Type B pancreatic cell (in vitro differentiated cells): ENCODE measurements around the gene SOX18. TPM values are rescaled to one million over a fixed set of nuclear protein-coding genes. Genes with fewer than 3 reads are reported as not detected.
"Not testable (repeated sequence)": the region's sequence is repeated elsewhere in the genome, so short reads cannot be mapped to it uniquely, and the experiment has no call there.

Source experiments
- DNase-seq: peaks from one replicate; pipeline ENCODE4 v3.0.0; 2021; ENCODE audit warnings: mixed read lengths; ENCODE audit not compliant: unreplicated experiment; ENCODE audit errors: extremely low spot score
- H3K27ac Mint-ChIP-seq: 2 replicates; pipeline ENCODE4 v1.8.0; 2021; ENCODE audit warnings: mild to moderate bottlenecking, mixed read lengths
- H3K27me3 Mint-ChIP-seq: 2 replicates; pipeline ENCODE4 v1.8.0; 2021; ENCODE audit warnings: mixed read lengths
- H3K36me3 Mint-ChIP-seq: 2 replicates; pipeline ENCODE4 v1.8.0; 2021; ENCODE audit warnings: mixed read lengths
- H3K4me1 Mint-ChIP-seq: one replicate; pipeline ENCODE4 v1.8.0; 2021; ENCODE audit warnings: mixed read lengths; ENCODE audit not compliant: unreplicated experiment
- H3K4me3 Mint-ChIP-seq: 2 replicates; pipeline ENCODE4 v1.8.0; 2021; ENCODE audit warnings: mild to moderate bottlenecking, mixed read lengths
- H3K9me3 Mint-ChIP-seq: 2 replicates; pipeline ENCODE4 v1.8.0; 2021; ENCODE audit warnings: mixed read lengths
- CTCF ChIP-seq: fragments of 200-600 bp; sonication (generic); conservative IDR thresholded peaks from 2 replicates; pipeline ENCODE4 v1.5.0; 2021; ENCODE audit warnings: antibody characterized with exemption, mild to moderate bottlenecking
- total RNA-seq: library from RNA; stranded (reverse); gene quantifications from 2 replicates; pipeline ENCODE4 v1.2.1, GENCODE V29; 2021; ENCODE audit warnings: low replicate concordance

Gene SOX18
- total RNA-seq, 1 donor from 2014 or later, result 0.72 TPM

DNA sequence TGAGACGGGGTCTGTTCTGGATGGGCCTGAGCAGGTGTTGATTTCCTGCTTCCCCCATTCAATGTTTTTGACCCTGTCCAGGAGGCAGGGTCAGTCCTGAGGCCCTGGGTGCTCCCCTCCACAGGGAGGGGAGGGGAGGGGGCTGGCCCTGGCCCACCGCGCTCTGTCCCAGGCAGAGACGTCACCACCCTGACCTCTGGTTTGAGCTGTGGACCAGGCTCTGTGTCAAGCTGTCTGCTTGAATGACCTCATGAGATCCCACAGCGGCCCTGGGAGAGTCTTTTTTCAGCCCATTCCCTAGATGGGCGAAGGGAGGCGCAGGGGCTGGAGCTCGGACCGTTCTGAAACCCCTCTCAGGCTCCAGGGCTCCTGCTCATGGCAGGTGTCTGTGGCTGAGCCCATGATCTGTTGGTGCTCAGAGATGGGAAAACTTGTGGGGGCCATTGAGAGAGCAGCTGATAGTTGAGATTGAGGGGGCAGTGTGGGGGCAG lies 43.6 kb upstream of the SOX18 start:
- Mint-ChIP-seq H3K9me3 (no peaks in the 10 kb centered on the region), H3K4me1 (no peaks in the 10 kb centered on the region), H3K27ac (no peak overlapping the region), H3K27me3 (peaks cover 32% of the 10 kb centered on the region), H3K36me3 (no peaks in the 10 kb centered on the region), H3K4me3 (no peak overlapping the region)
- DNase-seq, result no peak
- TF ChIP-seq CTCF, result no peak

DNA sequence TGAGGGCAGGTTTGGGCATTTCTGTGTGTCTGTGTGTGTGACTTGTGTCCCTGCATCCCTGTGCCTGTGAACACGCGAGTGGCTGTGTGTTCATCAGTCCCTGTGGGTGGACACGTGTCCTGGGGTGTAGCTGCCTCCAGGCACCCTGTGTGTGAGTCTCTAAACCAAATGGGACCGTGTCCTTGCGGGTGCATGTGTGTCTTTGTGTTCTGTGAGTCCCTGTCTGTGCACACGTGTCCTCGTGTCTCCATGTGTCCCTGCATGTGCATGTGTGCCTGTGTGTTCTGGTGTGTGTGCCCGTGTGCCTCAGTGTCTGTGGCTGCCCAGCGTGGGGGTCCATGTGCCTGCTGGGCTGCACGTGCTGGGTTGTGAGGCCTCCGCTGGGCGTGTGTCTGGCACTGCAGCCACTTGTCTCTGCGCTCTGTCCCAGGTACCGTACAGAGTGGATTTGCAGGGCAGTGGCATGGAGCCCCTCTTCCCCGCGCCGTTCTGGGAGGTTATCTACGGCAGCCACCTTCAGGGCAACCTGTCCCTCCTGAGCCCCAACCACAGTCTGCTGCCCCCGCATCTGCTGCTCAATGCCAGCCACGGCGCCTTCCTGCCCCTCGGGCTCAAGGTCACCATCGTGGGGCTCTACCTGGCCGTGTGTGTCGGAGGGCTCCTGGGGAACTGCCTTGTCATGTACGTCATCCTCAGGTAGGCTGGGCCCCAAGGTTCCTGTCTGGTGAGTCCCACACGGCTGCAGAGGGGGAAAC lies 43.0 kb upstream of the SOX18 start:
- DNase-seq, result no peak
- no peak overlapping the region for H3K4me3 Mint-ChIP-seq
- H3K36me3 Mint-ChIP-seq, result no peaks in the 10 kb centered on the region
- H3K9me3 Mint-ChIP-seq, result no peaks in the 10 kb centered on the region
- H3K27me3 Mint-ChIP-seq, result peaks cover 37% of the 10 kb centered on the region
- no peak overlapping the region for H3K27ac Mint-ChIP-seq
- no peak for TF ChIP-seq CTCF
- no peaks in the 10 kb centered on the region for H3K4me1 Mint-ChIP-seq

- no peak for DNase-seq
- H3K4me1 Mint-ChIP-seq, result no peaks in the 10 kb centered on the region
- no peak overlapping the region for H3K27ac Mint-ChIP-seq
- no peak overlapping the region for H3K4me3 Mint-ChIP-seq
- TF ChIP-seq CTCF, result no peak
- no peaks in the 10 kb centered on the region for H3K9me3 Mint-ChIP-seq
- H3K27me3 Mint-ChIP-seq, result peaks cover 38% of the 10 kb centered on the region
- H3K36me3 Mint-ChIP-seq, result no peaks in the 10 kb centered on the region
Measured at GRCh38 chr20:64091770-64092169, 42.3 kb upstream of the SOX18 start.

GRCh38 chr20:64091340-64091739 lies 41.9 kb upstream of the SOX18 start:
- Mint-ChIP-seq H3K27ac (no peak overlapping the region), H3K4me3 (no peak overlapping the region), H3K36me3 (no peaks in the 10 kb centered on the region), H3K27me3 (peaks cover 43% of the 10 kb centered on the region), H3K9me3 (no peaks in the 10 kb centered on the region), H3K4me1 (no peaks in the 10 kb centered on the region)
- DNase-seq, result no peak
- no peak for TF ChIP-seq CTCF

DNA sequence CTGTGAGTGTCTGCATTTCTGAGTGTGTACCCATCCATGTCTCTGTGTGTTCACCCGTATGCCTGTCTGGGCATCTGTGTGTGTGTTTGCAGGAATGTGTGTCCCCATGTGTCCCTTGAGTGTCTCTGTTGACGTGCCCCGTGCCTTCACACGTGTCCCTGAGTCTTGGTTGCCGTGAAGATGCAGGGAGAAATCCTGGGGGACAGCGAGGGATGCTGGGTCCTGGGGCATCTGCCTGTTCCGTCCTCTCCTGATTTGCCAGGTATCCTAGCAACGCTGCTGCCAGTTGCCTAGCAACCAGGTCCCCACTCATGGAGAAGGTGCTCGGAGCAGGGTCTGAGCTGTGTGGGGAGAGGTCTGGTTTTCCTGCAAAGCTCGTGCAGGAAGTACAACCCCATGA lies 40.7 kb upstream of the SOX18 start:
- no peak for DNase-seq
- Mint-ChIP-seq H3K4me1 (no peaks in the 10 kb centered on the region), H3K27me3 (peaks cover 54% of the 10 kb centered on the region), H3K4me3 (no peak overlapping the region), H3K27ac (no peak overlapping the region), H3K9me3 (no peaks in the 10 kb centered on the region), H3K36me3 (no peaks in the 10 kb centered on the region)
- no peak for TF ChIP-seq CTCF

GRCh38 chr20:64088586-64088985 lies 39.1 kb upstream of the SOX18 start:
- not testable (repeated sequence) for H3K9me3 Mint-ChIP-seq, H3K4me3 Mint-ChIP-seq, DNase-seq, H3K4me1 Mint-ChIP-seq, H3K27ac Mint-ChIP-seq, H3K36me3 Mint-ChIP-seq
- H3K27me3 Mint-ChIP-seq, result peaks cover 66% of the 10 kb centered on the region

DNA sequence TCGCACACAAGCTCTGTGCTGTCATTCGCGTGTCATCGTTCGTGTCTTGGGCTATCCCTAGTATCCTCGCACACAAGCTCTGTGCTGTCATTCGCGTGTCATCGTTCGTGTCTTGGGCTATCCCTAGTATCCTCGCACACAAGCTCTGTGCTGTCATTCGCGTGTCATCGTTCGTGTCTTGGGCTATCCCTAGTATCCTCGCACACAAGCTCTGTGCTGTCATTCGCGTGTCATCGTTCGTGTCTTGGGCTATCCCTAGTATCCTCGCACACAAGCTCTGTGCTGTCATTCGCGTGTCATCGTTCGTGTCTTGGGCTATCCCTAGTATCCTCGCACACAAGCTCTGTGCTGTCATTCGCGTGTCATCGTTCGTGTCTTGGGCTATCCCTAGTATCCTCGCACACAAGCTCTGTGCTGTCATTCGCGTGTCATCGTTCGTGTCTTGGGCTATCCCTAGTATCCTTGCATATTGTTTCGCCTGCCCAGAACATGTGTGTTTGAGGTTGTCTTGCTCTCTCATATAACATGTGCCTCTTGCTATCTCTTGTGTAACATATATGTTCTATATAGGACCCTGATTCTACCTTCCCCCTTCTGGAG lies 37.9 kb upstream of the SOX18 start:
- H3K27me3 Mint-ChIP-seq, result peaks cover 72% of the 10 kb centered on the region
- H3K4me3 Mint-ChIP-seq, DNase-seq, H3K27ac Mint-ChIP-seq, H3K9me3 Mint-ChIP-seq, H3K36me3 Mint-ChIP-seq, H3K4me1 Mint-ChIP-seq: not testable (repeated sequence)
